ELF-1 (cell line): ENCODE measurements around the gene EGLN2.
"Not testable (repeated sequence)": the region's sequence is repeated elsewhere in the genome, so short reads cannot be mapped to it uniquely, and the experiment has no call there.

Source experiments
- DNase-seq: peaks from one replicate; pipeline ENCODE4 v3.0.0-alpha.2; 2016; ENCODE audit warnings: low read depth, low spot score

Gene EGLN2

GRCh38 chr19:40818480-40819399, 19.7 kb downstream of the EGLN2 start:
- DNase-seq: peak; percentile 63

DNA sequence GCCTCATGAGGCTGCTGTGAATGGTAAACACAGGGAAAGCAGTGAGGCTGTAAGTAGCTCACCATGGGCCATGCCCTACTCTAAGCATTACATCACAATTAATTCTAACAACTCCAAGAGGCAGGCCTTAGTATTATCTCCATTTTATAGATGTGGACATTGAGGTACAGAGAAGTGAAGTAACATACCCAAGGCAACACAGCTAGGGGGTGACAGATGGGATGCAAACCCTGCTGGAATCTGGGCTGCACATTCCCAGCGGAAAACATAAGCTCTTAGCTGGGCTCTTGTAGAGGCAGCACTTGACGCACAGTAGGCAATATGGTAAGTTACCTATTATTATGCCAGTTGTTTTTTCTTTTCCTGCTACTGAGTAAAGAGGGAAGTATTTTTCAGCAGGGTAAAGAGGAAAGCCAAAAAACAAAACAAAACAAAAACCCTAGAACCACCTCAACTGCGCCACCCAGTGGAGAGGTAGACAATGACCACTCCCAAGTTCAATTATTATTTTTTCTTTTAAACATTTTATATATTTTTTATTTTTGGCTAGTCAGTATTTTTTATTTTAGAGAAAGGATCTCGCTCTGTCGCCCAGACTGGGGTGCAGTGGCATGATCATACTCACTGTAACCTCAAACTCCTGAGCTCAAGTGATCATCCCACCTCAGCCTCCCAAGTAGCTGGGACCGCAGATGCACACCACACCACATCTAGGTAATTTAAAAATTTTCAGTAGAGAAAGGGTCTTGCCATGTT, 20.7 kb downstream of the EGLN2 start:
- not testable (repeated sequence) for DNase-seq

DNA sequence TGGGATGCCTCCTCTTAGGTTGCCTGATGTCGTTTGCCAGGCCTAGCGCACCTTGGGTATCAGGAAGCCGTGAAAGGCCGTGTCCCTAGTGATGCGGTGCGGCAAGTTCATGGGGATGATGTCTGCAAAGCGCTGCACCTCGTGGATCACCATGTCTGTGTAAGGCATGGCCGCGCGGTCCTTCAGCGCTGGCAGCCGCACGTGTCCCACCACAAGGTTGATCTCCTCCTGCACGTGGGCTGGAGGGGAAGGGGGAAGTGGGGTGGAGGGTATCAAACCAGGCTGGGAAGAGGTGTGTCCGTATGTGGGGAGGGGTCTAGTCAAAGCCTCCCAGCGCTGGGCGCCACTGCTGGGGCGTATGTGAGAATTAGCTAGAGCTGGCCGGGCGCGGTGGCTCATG, 23.2 kb downstream of the EGLN2 start:
- no peak for DNase-seq

- peak; percentile 70 for DNase-seq
Measured at GRCh38 chr19:40822704-40823553, 23.9 kb downstream of the EGLN2 start.

DNA sequence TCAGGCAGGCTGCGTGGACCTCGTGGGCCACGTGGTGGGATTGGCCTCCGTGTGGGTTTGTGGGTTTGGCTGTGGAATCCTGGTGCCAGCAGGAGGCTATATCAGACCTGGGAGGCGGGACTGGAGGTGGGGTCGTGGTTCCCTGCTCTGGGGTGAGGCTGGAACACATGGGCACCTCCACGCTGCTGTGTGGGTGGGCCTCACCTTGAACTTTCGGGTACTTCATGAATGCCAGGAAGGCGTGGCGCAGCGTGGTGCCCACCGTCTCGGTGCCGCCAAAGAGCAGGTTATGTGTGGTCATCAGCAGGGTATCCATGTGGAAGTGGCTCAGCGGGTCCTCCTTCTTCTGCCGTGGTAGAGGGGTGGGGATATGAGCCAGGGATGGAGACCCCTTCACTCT, 25.9 kb downstream of the EGLN2 start:
- not testable (repeated sequence) for DNase-seq

DNA sequence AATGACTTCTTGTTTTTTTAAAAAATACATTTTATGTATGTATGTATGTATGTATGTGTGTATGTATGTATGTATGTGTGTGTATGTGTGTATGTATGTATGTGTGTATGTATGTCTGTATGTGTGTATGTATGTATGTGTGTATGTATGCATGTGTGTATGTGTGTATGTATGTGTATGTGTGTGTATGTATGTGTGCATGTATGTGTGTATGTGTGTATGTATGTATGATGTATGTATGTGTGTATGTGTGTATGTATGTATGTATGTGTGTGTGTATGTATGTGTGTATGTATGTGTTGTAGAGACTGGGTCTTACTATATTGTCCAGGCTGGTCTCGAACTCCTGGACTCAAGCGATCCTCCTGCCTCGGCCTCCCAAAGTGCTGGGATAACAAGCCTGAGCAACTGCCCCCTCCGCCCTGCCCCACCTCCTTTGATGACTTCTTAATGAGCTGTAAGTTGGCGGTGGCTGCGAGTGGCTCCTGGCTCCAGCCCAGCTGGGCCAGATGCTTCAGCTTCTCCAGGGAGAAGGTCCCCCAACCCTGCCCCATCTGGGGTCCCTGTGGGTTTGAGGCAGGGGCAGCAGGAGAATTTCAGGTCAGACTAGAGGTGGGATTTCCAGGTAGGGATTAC, 26.6 kb downstream of the EGLN2 start:
- DNase-seq: not testable (repeated sequence)

DNA sequence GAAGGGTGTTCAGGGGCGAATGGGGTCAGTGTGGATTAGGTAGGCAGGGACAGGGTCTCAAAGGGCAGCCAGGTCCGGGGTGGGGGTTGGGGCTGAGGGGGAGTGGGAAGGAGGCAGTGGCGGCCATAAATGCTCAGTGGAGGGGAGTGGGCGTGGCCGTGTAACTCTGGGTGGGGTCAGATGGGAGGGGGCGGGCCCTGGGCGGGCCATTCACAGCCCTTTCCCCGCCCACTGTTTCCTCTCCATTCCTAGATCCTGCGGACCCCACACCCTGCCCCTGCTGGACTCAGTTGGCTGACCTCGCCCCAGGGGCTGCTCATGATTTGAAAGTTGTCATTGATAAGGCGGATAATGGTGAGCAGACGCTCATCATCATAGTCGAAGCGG, 27.3 kb downstream of the EGLN2 start:
- DNase-seq: not testable (repeated sequence)

GRCh38 chr19:40826699-40827385, 27.9 kb downstream of the EGLN2 start:
- not testable (repeated sequence) for DNase-seq

DNA sequence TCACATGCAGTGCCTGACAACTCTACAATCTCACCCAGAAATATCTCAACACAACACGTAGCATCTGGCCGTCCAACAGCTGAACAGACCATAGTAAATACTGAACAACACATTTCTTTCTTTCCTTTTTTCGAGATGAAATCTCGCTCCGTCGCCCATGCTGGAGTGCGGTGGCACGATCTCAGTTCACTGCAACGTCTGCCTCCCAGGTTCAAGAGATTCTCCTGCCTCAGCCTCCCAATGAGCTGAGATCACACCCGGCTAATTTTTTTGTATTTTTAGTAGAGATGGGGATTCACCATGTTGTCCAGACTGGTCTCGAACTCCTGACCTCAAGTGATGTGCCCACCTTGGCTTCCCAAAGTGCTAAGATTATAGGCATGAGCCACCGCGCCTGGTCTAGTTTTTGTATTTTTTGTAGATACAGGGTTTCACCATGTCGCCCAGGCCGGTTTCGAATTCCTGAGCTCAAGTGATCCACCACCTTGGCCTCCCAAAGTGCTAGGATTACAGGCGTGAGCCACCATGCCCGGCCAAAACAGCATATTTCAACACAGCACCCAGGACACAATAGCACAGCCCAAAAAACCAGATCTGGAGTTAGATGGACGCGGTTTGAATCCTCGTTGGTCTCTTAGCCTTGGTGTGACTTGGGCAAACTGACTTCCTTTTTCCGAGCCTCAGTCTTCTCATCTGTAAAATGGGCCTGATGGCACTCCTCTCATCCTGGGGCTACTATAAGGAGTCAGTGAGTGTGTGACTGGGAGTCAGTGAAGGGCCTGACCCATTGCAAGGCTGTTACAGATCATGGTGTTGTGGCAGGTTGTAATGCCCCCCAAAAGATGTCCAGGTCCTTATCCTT, 28.6 kb downstream of the EGLN2 start:
- DNase-seq: no peak

DNA sequence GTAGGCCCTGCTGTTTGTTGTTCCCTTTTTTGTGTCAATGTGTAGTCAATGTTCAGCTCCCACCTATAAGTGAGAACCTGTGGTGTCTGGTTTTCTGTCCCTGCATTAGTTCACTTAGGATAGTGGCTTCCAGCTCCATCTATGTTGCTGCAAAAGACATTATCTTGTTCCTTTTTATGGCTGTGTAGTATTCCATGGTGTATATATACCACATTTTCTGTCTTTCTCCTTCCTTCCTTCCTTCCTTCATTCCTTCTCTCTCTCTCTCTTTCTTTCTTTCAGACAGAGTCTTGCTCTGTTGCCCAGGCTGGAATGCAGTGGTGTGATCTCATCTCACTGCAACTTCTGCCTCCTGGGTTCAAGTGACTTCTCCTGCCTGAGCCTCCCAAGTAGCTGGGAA, 30.2 kb downstream of the EGLN2 start:
- DNase-seq: no peak

DNA sequence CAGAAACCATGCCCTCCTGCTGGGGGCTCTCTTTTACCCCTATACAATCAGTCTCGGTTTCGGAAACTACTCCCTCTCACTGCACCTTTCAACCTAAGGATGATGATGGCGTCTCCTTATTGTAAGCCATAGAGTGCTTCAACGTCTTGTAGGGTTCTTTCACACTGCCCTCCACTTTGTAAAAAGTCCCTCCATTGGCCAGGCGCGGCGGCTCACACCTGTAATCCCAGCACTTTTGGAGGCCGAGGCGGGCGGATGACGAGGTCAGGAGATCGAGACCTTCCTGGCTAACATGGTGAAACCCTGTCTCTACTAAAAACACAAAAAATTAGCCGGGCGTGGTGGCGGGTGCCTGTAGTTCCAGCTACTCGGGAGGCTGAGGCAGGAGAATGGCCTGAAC, 31.8 kb downstream of the EGLN2 start:
- DNase-seq: not testable (repeated sequence)

DNA sequence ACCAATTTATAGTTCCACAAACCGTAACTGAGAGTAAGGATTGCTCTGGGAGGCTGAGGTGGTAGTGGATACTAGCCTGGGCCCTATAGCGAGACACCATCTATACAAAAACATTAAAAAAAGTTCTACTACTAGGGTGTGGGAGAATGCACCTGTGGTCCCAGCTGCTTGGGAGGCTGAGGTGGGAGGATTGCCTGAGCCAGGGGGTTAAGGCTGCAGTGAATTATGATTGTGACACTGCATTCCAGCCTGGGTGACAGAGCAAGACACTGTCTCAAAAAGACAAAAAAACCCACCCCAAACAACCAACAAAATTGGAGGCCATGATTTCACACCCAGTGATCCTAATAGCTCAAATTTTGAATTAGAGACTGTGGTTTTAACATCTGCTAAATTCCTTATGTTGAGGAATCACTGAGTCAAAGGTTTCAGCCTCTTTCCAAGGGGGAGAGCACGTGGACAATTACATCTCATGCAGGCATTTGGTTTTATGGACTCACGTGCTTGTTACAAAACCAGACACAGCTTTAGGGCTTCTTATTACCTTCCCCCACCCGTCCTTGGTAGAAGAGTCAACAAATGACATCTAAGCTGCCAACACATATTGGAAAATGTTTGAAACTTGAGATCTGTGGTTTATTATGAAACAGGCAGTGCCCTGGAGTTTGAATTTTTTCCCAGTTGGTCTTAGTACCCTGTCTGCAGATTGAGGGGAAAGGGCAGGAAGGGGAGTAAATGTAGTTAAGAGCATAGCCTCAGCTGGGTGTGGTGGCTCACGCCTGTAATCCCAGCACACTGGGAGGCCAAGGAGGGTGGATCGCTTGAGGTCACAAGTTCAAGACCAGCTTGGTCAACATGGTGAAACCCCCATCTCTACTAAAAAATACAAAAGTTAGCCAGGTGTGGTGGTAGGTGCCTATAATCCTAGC, 32.8 kb downstream of the EGLN2 start:
- DNase-seq: peak; percentile 33

DNA sequence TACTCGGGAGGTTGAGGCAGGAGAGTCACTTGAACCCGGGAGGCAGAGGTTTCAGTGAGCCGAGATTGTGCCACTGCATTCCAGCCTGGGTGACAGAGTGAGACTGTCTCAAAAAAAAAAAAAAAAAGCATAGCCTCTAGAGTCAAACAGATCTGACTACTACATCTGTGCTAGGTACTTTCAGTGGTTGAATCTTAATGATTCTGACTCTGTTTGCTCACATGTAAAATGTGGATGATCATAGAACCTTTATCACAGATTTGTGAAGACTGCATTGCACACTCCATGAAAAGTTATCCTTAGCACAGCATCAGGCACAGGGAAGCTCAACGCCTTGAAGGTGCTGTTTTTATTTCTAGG, 33.4 kb downstream of the EGLN2 start:
- not testable (repeated sequence) for DNase-seq

DNA sequence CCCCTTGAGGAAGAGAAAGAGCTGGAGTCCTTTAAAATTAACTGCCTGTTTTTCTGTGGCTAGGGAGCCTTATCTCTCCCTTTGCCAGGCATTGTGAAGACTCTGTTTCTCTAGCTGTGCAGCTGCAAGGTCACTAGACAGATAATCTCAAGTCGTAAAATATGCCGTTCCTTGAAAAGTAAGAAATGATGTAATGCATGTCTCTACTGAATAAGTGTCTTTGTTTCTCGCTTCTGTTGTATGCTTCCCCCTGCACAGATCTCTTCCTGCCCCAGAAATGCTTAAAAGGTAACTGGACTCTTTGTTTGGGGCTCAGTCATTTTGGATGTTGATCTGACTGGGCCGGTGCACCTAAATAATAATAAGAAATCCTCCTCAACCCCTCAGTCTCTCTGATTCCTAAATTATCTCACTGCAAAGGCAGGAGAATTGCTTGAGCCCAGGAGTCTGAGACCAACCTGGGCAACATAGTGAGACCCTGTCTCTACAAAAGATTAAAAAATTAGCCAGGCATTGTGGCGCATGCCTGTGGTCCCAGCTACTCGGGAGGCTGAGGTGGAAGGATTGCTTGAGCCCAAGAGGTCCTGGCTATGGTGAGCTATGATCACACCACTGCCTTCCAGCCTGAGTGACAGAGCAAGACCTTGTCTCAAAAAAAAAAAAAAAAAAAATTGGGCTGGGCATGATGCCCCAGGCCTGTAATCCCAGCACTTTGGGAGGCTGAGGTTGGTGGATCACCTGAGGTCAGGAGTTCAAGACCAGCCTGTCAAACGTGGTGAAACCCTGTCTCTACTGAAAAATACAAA, 34.9 kb downstream of the EGLN2 start:
- not testable (repeated sequence) for DNase-seq

GRCh38 chr19:40836754-40837429, 37.9 kb downstream of the EGLN2 start:
- DNase-seq: no peak

- not testable (repeated sequence) for DNase-seq
Measured at GRCh38 chr19:40838477-40838876, 39.5 kb downstream of the EGLN2 start.

DNA sequence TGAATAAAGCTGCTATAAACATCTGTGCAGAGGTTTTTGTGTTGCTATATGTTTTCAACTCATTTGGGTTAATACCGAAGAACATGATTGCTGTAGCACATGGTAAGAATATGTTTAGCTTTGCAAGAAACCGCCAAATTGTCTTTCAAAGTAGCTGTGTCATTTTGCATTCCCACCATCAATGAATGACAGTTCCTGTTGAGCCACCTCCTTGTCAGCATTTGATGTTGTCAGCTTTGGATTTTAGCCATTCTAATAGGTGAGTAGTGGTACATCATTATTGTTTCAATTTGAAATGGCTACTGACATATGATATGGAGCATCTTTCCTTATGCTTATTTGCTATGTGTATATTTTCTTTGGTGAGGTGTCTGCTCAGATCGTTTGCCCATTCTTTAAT, 43.0 kb downstream of the EGLN2 start:
- DNase-seq: not testable (repeated sequence)
